Brain microvascular endothelial cell (primary cell): ENCODE measurements around the gene FCSK.
"Not testable (repeated sequence)": the region's sequence is repeated elsewhere in the genome, so short reads cannot be mapped to it uniquely, and the experiment has no call there.

ENCODE experiments used
- DNase-seq: peaks from one replicate; pipeline ENCODE4 v3.0.0-alpha.2; 2020
- H3K27ac ChIP-seq: fragments of 250-450 bp; sonication (Bioruptor Pico); 2 replicates; pipeline ENCODE4 v1.5.1; 2020; ENCODE audit warnings: mild to moderate bottlenecking, moderate library complexity
- H3K27me3 ChIP-seq: fragments of 250-450 bp; sonication (Bioruptor Pico); replicated peaks from 2 replicates; pipeline ENCODE4 v1.5.1; 2020; ENCODE audit warnings: mild to moderate bottlenecking
- H3K36me3 ChIP-seq: fragments of 250-450 bp; sonication (Bioruptor Pico); replicated peaks from 2 replicates; pipeline ENCODE4 v1.5.1; 2020; ENCODE audit warnings: mild to moderate bottlenecking
- H3K4me3 ChIP-seq: 2 replicates; pipeline ENCODE4 v1.5.1; 2011; ENCODE audit warnings: low read depth, mild to moderate bottlenecking, control low read depth, low read length, moderate library complexity
- in situ Hi-C: cut with HindIII; loops from 2 replicates; pipeline ENCODE4 v1.10.0; 2017; ENCODE audit warnings: low sequenced_read_pairs, low pct_ligation_motif_present
- TF ChIP-seq, protein P1 (sequence below): IDR thresholded peaks from 2 replicates; pipeline ENCODE4 v1.5.1; 2011; ENCODE audit warnings: low read depth, mild to moderate bottlenecking, moderate library complexity, low read length, control low read depth, inconsistent platforms; ENCODE audit errors: missing control alignments

FCSK gene

DNA sequence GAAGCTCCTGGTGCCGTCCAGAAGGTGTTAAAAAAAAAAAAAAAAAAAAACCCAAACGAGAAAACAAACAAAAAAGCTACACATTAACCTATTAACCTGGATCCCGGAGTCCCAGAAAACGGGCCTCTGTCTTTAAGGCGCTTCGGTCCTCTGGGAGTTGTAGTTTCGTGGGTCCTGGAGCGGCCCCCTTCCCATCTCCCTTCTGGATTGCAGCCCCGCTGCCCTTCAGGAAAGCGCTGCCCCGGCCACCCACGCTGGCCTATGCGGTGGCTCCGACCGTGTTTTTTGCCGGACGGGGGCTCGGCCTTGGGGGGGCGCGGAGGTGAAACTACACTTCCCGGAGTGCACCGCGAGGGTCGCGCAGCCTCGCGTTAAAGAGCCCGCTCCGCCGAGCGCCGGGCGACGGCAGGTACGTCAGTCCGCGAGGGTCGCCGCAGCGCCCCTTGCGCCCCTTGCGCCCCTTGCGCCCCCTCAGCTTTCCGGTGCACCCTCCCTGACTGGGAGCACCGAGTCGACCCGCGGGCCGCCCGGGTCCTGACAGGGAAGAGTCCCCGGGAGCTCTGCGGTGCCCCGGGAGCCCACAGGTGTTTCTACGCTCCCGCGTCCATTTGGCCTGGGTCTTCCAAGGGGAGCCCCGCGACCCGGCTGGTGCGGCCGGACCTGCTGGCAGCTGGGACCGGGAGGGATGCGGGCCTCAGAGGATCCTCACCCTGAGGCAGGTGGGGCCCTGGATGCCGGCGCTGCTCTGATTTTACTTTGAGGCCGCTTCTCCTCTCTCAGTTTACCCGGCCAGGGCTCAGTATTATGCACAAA, at the start of gene FCSK:
Gene FCSK (plus strand): TSS at position 374 of the 813 bp plus-strand sequence. CDS start 8,596 bp downstream, outside the sequence.
- in situ Hi-C loops, result no loop called here
- no peaks in the 10 kb centered on the region for H3K36me3 ChIP-seq
- peak; percentile 42 for DNase-seq
- peak within 1 kb of the TSS; percentile 100 for H3K27ac ChIP-seq
- TF ChIP-seq, protein P1, sequence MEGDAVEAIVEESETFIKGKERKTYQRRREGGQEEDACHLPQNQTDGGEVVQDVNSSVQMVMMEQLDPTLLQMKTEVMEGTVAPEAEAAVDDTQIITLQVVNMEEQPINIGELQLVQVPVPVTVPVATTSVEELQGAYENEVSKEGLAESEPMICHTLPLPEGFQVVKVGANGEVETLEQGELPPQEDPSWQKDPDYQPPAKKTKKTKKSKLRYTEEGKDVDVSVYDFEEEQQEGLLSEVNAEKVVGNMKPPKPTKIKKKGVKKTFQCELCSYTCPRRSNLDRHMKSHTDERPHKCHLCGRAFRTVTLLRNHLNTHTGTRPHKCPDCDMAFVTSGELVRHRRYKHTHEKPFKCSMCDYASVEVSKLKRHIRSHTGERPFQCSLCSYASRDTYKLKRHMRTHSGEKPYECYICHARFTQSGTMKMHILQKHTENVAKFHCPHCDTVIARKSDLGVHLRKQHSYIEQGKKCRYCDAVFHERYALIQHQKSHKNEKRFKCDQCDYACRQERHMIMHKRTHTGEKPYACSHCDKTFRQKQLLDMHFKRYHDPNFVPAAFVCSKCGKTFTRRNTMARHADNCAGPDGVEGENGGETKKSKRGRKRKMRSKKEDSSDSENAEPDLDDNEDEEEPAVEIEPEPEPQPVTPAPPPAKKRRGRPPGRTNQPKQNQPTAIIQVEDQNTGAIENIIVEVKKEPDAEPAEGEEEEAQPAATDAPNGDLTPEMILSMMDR, result no peak
- H3K27me3 ChIP-seq, result no peaks in the 10 kb centered on the region
- H3K4me3 ChIP-seq, result peak within 1 kb of the TSS; percentile 85

DNA sequence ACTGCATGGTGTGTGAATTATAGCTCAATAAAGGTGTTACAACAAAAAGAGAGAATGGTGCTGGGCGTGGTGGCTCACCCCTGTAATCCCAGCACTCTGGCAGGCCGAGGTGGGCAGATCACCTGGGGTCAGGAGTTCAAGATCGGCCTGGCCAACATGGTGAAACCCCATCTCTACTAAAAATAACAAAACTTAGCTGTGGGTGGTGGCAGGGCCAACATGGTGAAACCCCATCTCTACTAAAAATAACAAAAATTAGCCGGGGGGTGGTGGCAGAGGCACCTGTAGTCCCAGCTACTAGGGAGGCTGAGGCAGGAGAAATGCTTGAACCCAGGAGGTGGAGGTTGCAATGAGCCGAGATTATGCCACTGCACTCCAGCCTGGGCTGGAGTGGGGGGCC, 48.3 kb upstream of the FCSK start:
- H3K27ac ChIP-seq, DNase-seq, H3K4me3 ChIP-seq, H3K36me3 ChIP-seq, H3K27me3 ChIP-seq, in situ Hi-C loops: not testable (repeated sequence)

DNA sequence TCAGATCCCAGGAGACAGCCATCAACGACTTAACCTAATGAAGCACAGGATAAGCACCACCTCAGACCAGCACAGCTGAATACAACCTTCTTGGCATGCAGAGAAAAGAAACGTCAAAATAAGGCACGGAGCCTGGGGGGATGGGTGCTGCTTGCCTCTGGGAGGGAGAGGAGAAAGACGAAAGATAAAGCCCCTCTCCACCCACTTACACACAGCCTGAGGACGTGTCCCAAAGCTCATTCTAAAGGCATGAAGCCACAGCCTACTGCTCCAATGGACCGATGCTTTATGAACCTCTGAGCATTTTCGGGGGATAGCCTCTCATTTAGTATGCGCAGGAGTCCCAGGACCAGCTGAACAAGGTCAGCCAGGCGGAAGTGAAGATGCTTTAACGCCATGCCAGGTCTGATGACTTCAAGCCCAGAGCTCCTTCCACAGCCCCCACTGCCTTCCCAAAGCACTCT, 46.6 kb upstream of the FCSK start:
- TF ChIP-seq, protein P1, result no peak
- Histone ChIP-seq H3K4me3 (no peak overlapping the region), H3K36me3 (peaks cover 7% of the 10 kb centered on the region), H3K27ac (no peak overlapping the region), H3K27me3 (no peaks in the 10 kb centered on the region)
- DNase-seq, result no peak
- in situ Hi-C loops, result no loop called here

GRCh38 chr16:70410734-70411133, 43.7 kb upstream of the FCSK start:
- H3K4me3 ChIP-seq, result no peak overlapping the region
- in situ Hi-C loops, result no loop called here
- no peaks in the 10 kb centered on the region for H3K27me3 ChIP-seq
- TF ChIP-seq, protein P1, result no peak
- DNase-seq, result no peak
- no peak overlapping the region for H3K27ac ChIP-seq
- H3K36me3 ChIP-seq, result peaks cover 12% of the 10 kb centered on the region

DNA sequence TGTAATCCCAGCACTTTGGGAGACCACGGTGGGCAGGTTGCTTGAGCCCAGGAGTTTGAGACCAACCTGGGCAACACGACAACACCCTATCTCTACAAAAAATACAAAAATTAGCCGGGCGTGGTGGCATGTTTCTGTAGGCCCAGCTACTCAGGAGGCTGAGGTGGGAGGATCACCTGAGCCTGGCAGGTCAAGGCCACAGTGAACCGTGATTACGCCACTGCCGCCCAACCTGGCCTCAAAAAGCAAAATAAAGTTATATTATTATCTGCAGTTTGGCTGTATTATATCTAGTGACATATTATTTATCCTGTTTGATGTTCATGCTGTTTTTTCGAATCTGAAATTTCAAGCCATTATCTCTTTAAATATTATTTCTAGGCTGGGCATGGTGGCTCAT, 42.0 kb upstream of the FCSK start:
- Histone ChIP-seq H3K36me3 (peaks cover 16% of the 10 kb centered on the region), H3K27me3 (no peaks in the 10 kb centered on the region), H3K4me3 (no peak overlapping the region), H3K27ac (no peak overlapping the region)
- DNase-seq, result no peak
- in situ Hi-C loops, result no loop called here
- TF ChIP-seq, protein P1, result no peak

- in situ Hi-C loops, H3K27ac ChIP-seq, H3K27me3 ChIP-seq, DNase-seq, H3K4me3 ChIP-seq: not testable (repeated sequence)
- H3K36me3 ChIP-seq, result peaks cover 16% of the 10 kb centered on the region
Measured at GRCh38 chr16:70413572-70413971, 40.8 kb upstream of the FCSK start.
